ENCODE data around the gene COG3. TPM values are rescaled to one million over a fixed set of nuclear protein-coding genes. Genes with fewer than 3 reads are reported as not detected.

COG3 gene
- total RNA-seq, 2 experiments from 2014 or later: 22.3 to 28.9 TPM

GRCh38 chr13:45548281-45548680, 83.5 kb downstream of the COG3 start:
- Histone ChIP-seq H3K4me3 (ENCODE audit: low read depth, low read length, poor library complexity, severe bottlenecking) (no peak overlapping the region), H2AFZ (ENCODE audit: low read length) (no peak overlapping the region)
- BruUV-seq (replicated peaks): no TSS peak

GRCh38 chr13:45554604-45555109, 89.9 kb downstream of the COG3 start:
- no peak overlapping the region for H3K4me3 ChIP-seq (ENCODE audit: low read depth, low read length, poor library complexity, severe bottlenecking)
- no peak overlapping the region for H3K4me2 ChIP-seq (ENCODE audit: low read length)
- TF ChIP-seq CTCF (conservative IDR thresholded peaks at IDR 0.05; ENCODE audit: low read length): no peak
- no peak for TF ChIP-seq EZH2phosphoT487 (IDR thresholded peaks at IDR 0.05; ENCODE audit: borderline replicate concordance, low read depth, low read length)
- H3K27ac ChIP-seq (ENCODE audit: low read depth, low read length, poor library complexity, severe bottlenecking): no peak overlapping the region
- H3K9me2 ChIP-seq (ENCODE audit: insufficient read depth, low read length): no peaks in the 10 kb centered on the region
- no TSS peak for BruUV-seq (replicated peaks)
- H3K36me3 ChIP-seq (ENCODE audit: insufficient read depth, low read length): no peaks in the 10 kb centered on the region
- no peaks in the 10 kb centered on the region for H3K79me2 ChIP-seq (ENCODE audit: insufficient read depth, low read depth, low read length)
- no peaks in the 10 kb centered on the region for H3K4me1 ChIP-seq (ENCODE audit: insufficient read depth, low read length, poor library complexity, severe bottlenecking)
- CTCF ChIA-PET (ENCODE audit: unreplicated experiment): no interaction called here
- POLR2A ChIA-PET: no interaction called here
- DNase-seq (ENCODE audit: low spot score): no peak
- intact Hi-C loops (cut with micrococcal nuclease; ENCODE audit: unreplicated experiment): no loop called here
- no peaks in the 10 kb centered on the region for H4K20me1 ChIP-seq (ENCODE audit: insufficient read depth, low read length)
- no peak overlapping the region for H2AFZ ChIP-seq (ENCODE audit: low read length)
- no peaks in the 10 kb centered on the region for H3K9me3 ChIP-seq (ENCODE audit: low read length)

More at GRCh38 chr13:45548281-45548680, 83.5 kb downstream of the COG3 start:
- ChIA-PET CTCF (ENCODE audit: unreplicated experiment) (no interaction called here), POLR2A (no interaction called here)
- Histone ChIP-seq H3K9me3 (ENCODE audit: low read length) (no peaks in the 10 kb centered on the region), H3K36me3 (ENCODE audit: insufficient read depth, low read length) (no peaks in the 10 kb centered on the region), H4K20me1 (ENCODE audit: insufficient read depth, low read length) (no peaks in the 10 kb centered on the region), H3K9me2 (ENCODE audit: insufficient read depth, low read length) (no peaks in the 10 kb centered on the region), H3K4me1 (ENCODE audit: insufficient read depth, low read length, poor library complexity, severe bottlenecking) (no peaks in the 10 kb centered on the region), H3K79me2 (ENCODE audit: insufficient read depth, low read depth, low read length) (no peaks in the 10 kb centered on the region), H3K27ac (ENCODE audit: low read depth, low read length, poor library complexity, severe bottlenecking) (no peak overlapping the region), H3K4me2 (ENCODE audit: low read length) (no peak overlapping the region)
- TF ChIP-seq EZH2phosphoT487 (IDR thresholded peaks at IDR 0.05; ENCODE audit: borderline replicate concordance, low read depth, low read length): no peak
- TF ChIP-seq CTCF (conservative IDR thresholded peaks at IDR 0.05; ENCODE audit: low read length): no peak
- DNase-seq (ENCODE audit: low spot score): no peak
- intact Hi-C loops (cut with micrococcal nuclease; ENCODE audit: unreplicated experiment): no loop called here

- TF ChIP-seq EZH2phosphoT487 (IDR thresholded peaks at IDR 0.05; ENCODE audit: borderline replicate concordance, low read depth, low read length) (no peak), CTCF (conservative IDR thresholded peaks at IDR 0.05; ENCODE audit: low read length) (no peak)
- no peak overlapping the region for H2AFZ ChIP-seq (ENCODE audit: low read length)
- ChIA-PET POLR2A (interaction anchor here (0.6 kb wide), 1 partner anchor 1019 kb away, joined by 6 read pairs; no protein-coding TSS in a partner anchor), CTCF (ENCODE audit: unreplicated experiment) (no interaction called here)
- DNase-seq (ENCODE audit: low spot score): no peak
- H3K4me3 ChIP-seq (ENCODE audit: low read depth, low read length, poor library complexity, severe bottlenecking): no peak overlapping the region
- no peaks in the 10 kb centered on the region for H3K36me3 ChIP-seq (ENCODE audit: insufficient read depth, low read length)
- H4K20me1 ChIP-seq (ENCODE audit: insufficient read depth, low read length): no peaks in the 10 kb centered on the region
- H3K4me1 ChIP-seq (ENCODE audit: insufficient read depth, low read length, poor library complexity, severe bottlenecking): no peaks in the 10 kb centered on the region
- no peak overlapping the region for H3K4me2 ChIP-seq (ENCODE audit: low read length)
- no peaks in the 10 kb centered on the region for H3K9me2 ChIP-seq (ENCODE audit: insufficient read depth, low read length)
- H3K27ac ChIP-seq (ENCODE audit: low read depth, low read length, poor library complexity, severe bottlenecking): no peak overlapping the region
- H3K79me2 ChIP-seq (ENCODE audit: insufficient read depth, low read depth, low read length): no peaks in the 10 kb centered on the region
- BruUV-seq (replicated peaks): no TSS peak
- no peaks in the 10 kb centered on the region for H3K9me3 ChIP-seq (ENCODE audit: low read length)
- intact Hi-C loops (cut with micrococcal nuclease; ENCODE audit: unreplicated experiment): no loop called here
Measured at GRCh38 chr13:45564133-45564776, 99.5 kb downstream of the COG3 start.
